Endometrial microvascular endothelial cells (primary cell): ENCODE measurements around the gene BTG1. TPM values are rescaled to one million over a fixed set of nuclear protein-coding genes. Genes with fewer than 3 reads are reported as not detected.

ENCODE experiments used
- in situ Hi-C: cut with HindIII; loops from 2 replicates; pipeline ENCODE4 v1.10.0; 2017; ENCODE audit warnings: low sequenced_read_pairs, low pct_unique_long_range_greater_than_20kb; ENCODE audit errors: inconsistent ontology term
- total RNA-seq: library from RNA; depleted of rRNA; stranded (reverse); fragments of >200 nt; gene quantifications from one replicate; pipeline ENCODE4 v1.2.3, GENCODE V29; 2015; ENCODE audit errors: inconsistent ontology term

The BTG1 gene
- total RNA-seq, 1 donor from 2014 or later: 15.9 TPM

DNA sequence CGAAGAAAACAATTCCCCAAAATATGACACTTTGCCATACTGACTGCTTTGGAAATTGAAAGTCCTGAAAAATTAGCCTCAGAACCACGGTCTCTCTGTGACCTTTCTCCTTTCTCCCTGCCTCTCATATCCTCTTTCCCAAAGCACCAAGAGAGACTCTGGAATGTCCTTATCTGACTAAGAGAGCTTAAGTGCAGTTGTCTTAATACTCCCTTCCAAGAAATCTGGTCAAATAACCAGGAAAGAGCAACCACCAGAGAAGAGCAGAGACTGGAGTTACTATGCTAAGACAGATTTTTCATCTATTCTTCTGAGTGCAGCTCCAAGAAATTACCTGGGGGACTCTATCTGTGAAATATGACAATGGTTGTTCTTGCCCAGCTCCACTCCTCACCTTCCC lies 10.5 kb upstream of the BTG1 start:
- in situ Hi-C loops: no loop called here

DNA sequence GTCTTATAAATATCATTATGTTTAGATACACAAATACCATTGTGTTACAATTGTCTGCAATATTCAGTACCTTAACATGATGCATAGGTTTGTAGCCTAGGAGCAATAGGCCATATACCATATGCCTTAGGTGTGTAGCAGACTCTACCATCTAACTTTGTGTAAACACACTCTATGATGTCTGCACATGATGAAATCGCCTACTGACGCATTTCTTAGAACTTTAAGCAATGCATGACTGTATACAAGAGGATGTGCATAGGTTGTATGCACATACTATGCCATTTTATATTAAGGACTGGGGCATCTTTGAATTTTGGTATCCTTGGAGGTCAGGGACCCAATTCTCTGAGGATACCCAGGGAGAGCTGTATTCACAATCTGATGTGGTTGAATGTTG lies 10.1 kb upstream of the BTG1 start:
- in situ Hi-C loops: no loop called here

DNA sequence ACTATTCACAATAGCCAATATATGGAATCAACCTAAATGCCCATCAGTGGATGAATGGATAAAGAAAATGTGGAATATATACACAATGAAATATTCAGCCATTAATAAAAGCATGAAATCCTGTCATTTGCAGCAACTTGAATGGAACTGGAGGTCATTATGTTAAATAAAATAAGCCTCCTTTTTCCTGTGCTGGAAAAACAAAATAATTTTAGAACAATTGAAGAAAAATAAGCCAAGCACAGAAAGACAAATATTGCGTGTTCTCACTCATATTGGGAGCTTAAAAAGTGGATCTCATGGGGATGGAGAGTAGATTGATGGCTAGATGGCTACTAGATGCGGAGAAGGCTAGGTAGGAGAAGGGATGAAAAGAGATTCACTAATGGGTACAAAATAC lies 6.3 kb upstream of the BTG1 start:
- in situ Hi-C loops: no loop called here

DNA sequence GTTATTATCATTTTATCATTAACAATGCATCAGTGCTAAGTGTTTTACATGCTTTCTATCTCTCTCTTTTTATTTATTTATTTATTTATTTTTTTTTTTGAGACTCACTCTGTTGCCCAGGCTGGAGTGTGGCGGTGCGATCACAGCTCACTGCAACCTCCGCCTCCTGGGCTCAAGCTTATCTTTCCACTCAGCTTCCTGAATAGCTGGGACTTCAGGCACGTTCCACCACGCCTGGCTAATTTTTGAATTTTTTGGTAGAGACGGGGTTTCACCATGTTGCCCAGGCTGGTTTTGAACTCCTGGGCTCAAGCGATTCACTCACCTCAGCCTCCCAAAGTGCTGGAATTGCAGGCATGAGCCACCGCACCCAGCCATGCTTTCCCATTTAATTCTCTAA lies 3.9 kb upstream of the BTG1 start:
- in situ Hi-C loops: no loop called here

DNA sequence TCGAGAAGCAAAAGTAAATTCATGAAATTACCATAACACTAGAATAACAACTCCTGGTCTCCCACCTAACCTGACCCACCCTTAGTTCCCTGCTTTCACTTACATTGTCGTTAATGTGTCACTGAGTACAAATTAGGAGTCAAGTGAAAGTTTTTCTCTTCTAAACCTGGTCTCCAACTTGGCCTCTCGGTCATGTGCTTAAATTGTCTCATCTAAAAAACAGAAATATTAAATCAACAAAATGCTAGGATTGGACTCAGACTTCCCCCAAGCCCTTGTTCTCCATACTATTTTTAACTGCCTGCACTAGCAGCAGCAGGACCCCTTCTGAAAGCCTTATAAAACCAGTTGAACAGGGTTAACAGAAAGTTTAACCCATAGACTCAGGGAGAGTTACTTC lies 1.8 kb upstream of the BTG1 start:
- in situ Hi-C loops: no loop called here

DNA sequence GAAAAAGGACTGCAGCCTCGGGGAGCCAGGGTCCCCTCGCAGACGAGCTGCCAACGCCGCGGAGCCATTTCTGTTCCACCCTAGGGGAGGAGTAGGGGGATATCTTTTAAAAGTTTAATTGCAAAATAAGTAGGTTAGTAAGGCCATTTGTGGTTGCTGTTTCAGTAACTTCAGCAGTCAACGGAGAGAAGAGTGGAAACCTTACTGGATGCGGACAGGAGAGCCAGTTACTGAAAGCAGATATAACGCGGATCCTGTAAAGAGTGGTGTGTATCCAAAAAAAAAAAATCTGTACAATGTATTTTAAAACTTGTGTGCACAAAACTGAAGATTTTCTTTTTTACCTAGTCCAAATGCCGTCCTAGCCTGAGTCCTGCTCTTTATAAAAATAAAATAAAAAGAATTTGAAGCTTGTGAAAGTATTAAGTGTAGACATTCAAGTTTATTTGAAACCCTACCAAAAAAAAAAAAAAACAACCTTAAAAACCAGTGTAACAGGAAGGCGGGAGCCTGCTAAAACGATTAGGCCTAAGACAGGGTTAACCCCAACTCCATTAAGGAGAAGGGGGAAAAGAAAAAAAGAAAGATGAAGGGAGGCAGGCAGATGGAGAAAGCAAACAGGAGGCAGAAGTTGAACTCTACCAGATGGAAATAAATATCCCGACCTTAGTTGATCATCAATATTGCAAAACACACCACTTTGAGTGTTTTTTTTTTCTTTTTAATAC lies 1.0 kb upstream of the BTG1 start:
- in situ Hi-C loops: no loop called here

DNA sequence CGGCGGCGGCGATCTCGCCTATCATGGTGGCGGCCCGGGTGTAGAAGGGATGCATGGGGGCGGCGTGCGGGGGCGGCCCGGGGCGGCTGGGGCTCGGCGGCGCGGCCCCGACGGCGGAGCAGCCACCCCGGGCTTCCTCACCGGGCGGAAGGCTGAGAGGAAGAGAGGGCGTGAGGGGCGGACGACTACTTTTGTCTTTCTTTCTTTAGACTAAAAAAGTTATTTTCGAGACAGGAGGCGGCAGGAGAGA lies 240 bp downstream of the BTG1 start:
- in situ Hi-C loops: no loop called here

DNA sequence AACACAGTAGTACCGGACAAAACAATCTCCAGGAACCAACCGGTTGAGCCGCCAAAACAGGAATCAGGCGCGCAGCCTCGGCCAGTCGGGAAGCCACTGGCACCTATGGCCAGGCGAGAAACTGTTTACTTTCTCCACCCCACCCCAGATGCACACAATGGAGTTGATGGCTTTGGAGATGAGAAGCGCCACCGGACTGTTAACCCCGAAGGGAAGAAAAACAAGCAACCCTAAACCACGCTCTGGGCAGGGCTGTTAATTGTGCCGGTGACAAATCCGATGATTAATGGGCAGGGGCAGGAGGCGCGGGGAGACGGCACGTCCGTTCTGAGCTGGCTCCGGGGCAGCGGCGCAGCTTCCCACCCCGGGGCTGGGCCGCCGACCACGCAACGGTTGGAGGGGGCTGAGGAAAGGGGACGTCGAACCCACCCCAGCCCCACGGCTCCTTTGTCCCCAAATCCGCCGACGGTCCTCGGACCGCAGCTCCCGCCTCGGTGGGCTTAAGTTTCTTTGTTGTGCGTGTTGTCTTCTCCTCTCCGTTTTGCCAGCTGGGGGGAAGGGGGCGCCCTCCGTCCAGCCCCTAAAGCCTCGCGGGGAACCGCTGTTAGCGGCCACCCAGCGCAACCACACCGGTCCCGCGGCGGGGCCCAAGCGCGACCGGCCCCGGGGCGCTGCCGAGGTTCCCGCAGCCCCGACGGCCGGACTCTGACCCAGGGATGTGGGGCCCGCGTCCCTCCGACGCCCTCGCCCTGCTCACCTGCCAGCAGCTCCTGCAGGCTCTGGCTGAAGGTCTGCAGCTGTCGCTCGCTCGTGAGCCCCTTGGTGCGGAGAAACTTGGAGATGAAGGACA lies 790 bp downstream of the BTG1 start:
- in situ Hi-C loops: no loop called here

DNA sequence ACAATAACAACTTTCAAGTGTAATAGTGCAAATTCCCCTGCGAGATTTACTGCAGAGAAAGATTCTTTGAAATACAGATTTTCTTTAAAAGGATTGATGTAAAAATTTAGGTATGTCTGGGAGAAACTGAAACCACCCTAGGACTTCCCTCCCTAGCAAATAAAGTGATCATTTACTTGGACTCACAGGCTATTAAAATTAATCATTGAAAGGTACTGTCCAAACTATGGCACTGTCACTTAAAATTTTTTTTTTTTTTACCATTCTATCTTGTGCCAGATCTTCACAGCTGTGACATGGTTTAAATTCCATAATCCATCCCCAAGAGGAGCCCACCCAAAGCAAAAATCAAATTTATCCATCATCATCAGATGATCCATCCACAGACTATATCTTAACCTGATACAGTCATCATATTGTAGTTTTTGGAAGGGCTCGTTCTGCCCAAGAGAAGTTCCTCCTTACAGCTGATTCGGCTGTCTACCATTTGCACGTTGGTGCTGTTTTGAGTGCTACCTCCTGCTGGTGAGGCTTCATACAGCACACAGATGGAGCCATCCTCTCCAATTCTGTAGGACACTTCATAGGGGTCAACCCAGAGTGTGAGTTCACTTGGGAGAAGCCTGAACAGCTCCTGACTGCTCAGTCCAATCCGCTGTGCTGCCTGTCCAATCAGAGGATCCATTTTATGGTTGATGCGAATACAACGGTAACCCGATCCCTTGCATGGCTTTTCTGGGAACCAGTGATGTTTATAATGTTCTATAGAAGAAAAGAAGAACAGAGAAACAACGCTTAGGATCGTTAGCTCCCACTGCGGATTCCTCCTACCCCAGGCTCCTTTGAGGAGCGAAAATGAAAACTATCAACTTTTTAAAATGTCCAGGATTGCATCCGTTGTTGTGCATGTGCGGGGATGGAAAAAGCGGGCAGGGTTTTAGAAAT lies 1.7 kb downstream of the BTG1 start:
- in situ Hi-C loops: no loop called here

DNA sequence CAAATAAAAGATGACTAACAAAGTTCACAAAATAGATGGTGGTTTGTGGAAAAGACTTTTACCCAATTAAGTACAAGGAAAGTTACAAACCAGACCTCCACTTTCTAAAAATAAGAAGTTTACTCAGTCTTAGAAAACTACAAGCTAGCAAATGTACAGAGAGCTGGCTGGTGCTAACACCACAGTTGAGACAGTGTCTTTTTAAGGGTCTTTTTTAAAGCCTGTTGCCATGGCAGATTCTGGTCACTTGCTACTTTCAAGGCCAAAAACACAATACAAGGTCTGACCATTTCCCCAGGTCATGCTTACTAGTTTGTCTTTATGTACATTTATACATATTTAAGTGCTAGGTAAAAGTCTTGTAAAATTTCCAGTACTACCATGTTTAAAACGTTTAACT lies 2.4 kb downstream of the BTG1 start:
- in situ Hi-C loops: no loop called here

DNA sequence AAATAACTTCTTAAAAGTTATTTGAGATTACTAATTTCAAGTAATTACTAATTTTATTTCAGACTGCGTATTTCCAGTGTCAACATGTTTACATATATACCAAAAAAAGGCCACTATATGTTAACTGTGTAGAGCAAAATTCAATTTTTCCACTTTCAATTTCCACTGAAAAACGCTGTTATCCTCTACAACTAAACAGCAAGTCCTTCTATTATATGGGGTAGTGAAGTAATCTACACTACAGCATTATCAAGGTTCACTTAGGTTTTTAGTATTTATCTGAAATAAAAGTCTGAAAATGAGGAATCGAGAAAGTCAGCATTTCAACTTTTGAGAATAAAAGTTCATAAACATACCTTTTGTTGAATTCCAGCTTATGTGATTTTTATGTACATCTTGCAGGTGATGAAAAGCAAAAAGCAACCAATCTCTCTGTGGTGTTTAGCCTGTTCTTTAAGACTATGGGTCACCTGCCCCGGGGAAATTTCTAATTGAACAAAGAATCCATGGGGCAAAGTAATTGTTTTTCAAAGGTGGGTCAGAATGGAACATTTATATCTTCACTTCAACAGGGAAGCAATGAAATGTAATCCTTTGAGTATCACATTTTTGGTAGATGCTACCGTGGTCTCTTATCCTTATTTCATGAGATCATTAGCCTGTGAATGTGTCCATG lies 3.3 kb downstream of the BTG1 start:
- in situ Hi-C loops: no loop called here

DNA sequence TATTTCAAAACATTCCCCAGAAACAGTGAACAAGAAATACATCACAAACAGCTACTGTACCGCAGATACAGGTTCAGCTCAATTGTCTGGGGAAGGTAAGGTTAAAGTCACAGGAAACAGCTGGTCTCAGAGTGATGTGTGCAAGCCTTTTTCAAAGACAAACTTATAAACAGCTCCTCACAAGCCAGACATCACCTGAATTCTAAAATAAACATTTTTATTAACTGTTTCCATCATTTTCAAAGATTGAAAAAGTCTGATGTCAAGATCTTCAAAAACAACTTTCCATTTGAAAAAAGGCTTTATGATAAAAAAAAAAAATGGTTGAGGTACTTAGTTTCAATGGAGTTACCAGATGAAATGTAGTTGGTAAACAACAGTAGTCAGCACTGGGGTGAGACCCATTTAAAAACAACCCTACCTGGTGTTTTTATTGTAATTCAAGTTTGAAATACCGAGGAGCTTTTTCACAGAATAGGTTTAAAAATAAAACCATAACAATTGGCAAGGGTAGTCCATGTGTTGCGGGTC lies 4.0 kb downstream of the BTG1 start:
- in situ Hi-C loops: no loop called here

DNA sequence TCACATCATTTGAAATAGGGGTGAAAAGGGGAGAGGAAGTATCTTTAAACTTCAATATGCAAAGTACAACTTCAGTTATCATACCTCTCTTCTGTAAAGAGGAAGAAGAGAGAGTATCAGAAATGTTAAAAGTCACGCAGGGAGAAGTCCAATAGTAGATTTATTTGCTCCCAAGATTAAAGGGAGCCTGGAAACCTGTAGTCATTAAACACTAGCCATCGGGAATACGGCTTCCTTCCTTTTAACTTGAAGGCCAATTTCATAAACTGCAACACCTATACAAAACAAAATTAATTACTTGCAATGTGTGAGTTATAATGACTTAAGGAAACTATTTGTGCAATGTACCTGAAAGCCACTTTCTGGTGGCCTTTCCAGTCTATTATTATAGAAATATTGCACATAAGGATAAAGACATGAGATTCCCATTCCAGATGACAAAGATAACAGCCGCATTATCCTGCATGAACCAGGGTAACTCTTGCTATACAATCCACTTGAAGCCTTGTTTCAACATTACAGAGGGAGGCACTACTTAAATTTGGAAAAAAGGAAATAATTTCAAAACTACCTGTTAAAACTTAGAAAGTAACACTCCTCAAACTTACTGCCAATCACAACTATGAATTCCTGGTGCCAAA lies 4.6 kb downstream of the BTG1 start:
- in situ Hi-C loops: no loop called here

DNA sequence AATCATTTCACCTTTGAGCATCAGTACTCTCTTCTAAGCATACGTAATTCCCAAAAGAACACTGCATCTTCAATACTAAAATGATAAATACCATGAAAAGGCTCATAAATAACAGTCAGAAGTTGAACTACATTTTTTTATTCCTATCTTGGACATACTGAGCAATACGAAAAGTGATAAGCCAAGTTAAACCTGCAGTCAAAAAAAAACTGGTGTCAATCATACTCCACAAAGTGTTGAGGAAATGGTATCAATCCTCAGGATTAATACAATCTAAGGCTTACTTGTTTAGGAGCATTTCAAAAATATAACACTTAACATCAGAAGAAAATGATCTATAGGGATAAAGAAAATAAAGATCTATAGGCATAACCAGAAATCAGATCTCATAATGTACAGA lies 5.5 kb downstream of the BTG1 start:
- in situ Hi-C loops: no loop called here

DNA sequence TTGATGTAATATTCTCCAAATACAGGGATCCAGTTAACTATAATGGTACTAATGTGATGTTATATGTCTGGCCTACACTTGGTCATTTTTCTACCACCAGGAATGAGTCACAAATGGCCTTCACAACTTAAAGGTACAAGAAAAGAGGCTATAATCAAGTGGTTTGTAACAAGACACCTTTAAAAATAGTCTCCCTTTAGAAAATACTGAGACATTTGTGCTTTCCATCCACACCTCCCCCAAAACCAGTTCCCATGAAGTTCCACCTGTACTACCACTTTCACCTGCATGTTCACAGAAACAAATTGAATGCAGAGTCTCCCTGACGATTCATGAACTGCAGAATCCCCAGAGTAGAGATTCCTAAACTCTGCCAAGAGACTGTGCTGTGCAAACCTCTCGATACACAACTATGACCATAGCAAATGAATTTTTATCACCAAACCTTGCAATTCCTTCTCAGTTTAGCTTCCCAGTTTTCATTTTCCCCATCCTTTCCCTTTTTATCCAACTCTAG lies 6.0 kb downstream of the BTG1 start:
- in situ Hi-C loops: no loop called here

DNA sequence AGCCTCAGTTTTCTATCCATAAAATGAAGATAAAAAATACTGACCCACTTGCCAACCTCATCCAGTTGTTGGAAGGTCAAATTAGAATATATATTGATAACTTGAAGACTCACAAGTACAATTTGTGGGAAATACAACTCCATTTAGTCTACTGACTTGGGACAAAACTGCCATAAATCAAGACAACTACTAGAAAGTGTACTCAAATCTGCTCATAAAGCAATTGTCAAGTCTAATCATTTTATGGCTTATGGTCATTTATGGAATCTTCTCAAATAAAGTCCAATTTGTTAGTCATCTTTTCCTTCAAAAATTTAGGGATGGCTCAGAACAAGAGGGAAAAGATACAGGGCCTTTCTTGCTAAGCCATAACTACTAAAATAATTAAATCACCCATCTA lies 7.0 kb downstream of the BTG1 start:
- in situ Hi-C loops: no loop called here

DNA sequence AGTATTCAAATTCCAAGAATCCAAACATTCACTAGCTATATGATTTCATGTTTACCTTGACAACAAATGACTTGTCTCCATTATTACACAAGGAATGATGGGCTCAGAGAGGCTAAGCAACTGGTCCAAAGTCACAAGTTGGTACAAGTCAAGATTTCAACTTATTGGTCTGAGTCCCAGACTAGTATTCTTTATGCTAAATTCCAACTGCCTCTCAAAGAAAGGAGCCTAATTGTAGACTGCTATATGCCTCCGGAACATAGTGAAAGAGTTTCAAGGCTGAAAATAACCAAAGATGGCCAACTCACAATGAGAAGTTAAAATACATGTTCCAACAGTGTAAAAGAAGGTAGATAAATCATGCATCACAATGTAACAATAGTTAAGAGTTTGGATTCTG lies 7.5 kb downstream of the BTG1 start:
- in situ Hi-C loops: no loop called here

DNA sequence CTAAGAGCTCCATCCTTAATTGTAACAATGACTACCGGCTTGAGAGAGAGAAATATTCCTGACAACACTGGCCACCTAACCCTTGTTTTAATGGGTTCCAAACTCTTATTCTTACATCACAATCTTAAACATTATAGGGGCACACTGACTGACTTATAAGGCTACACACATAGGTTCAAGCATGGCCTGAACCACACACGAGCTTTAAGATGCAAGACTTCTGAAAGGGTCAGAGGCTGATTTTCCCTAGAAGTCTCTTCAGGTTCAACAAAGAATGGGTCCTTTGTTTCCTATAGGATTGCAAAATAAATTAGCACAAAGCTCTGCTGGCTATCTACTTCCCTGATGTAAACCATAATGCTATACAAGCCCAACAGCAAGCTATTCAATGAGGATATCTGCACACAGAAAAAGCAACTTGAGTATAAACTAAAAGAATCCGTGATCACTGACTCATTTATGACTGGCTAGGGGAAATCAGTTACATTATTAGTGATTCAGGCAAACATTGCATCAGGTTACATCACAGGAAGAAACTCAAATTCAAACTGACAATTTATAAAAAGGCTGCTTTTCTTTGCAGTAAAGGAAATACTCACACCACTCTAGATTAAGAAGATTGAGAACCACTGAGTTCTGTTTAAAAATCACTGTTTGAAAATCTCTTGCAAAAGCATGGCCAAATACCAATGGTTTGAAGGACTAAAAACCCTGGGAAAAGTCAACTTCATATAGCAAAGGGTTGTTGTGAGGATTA lies 8.5 kb downstream of the BTG1 start:
- in situ Hi-C loops: no loop called here
